NB4 (cell line): ENCODE data around the gene NR6A1.

ENCODE experiments used
- DNase-seq: peaks from one replicate; pipeline ENCODE4 v3.0.0; 2010; ENCODE audit warnings: low read depth
- H3K4me3 ChIP-seq: one replicate; pipeline ENCODE4 v1.5.1; 2011; ENCODE audit warnings: mild to moderate bottlenecking, low read depth, low read length, moderate library complexity
- MYC ChIP-seq: IDR thresholded peaks from 2 replicates; pipeline ENCODE4 v1.6.1; 2011; ENCODE audit warnings: low read depth, low read length
- POLR2A ChIP-seq: IDR thresholded peaks from 2 replicates; pipeline ENCODE4 v1.6.1; 2011; ENCODE audit warnings: mild to moderate bottlenecking; ENCODE audit not compliant: insufficient read length; ENCODE audit errors: extremely low read depth
- TF ChIP-seq, protein P1 (sequence below): IDR thresholded peaks from 2 replicates; pipeline ENCODE4 v1.6.1; 2011; ENCODE audit warnings: low read depth, low read length
- TF ChIP-seq, protein P2 (sequence below): IDR thresholded peaks from one replicate; pipeline ENCODE4 v1.5.1; 2012; ENCODE audit warnings: low read depth, low read length

NR6A1 gene

DNA sequence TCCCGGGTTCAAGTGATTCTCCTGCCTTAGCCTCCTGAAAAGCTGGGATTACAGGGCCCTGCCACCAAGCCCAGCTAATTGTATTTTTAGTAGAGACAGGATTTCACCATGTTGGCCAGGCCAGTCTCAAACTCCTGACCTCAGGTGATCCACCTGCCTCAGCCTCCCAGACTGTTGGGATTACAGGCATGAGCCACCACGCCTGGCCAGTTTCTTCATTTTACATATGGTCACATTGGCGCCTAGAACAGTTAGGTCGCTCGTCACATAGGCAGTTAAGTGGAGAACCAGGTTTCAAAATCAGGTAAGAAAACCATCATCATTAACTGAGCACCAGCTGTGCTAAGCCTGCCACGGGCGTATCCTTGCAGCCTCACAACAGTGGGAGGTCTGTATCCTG lies 41.9 kb upstream of the NR6A1 start:
- no peak for DNase-seq
- no peak overlapping the region for H3K4me3 ChIP-seq
- TF ChIP-seq, protein P1, sequence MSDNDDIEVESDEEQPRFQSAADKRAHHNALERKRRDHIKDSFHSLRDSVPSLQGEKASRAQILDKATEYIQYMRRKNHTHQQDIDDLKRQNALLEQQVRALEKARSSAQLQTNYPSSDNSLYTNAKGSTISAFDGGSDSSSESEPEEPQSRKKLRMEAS: no peak
- TF ChIP-seq POLR2A (no peak), MYC (no peak)
- TF ChIP-seq, protein P2, sequence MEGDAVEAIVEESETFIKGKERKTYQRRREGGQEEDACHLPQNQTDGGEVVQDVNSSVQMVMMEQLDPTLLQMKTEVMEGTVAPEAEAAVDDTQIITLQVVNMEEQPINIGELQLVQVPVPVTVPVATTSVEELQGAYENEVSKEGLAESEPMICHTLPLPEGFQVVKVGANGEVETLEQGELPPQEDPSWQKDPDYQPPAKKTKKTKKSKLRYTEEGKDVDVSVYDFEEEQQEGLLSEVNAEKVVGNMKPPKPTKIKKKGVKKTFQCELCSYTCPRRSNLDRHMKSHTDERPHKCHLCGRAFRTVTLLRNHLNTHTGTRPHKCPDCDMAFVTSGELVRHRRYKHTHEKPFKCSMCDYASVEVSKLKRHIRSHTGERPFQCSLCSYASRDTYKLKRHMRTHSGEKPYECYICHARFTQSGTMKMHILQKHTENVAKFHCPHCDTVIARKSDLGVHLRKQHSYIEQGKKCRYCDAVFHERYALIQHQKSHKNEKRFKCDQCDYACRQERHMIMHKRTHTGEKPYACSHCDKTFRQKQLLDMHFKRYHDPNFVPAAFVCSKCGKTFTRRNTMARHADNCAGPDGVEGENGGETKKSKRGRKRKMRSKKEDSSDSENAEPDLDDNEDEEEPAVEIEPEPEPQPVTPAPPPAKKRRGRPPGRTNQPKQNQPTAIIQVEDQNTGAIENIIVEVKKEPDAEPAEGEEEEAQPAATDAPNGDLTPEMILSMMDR: no peak

DNA sequence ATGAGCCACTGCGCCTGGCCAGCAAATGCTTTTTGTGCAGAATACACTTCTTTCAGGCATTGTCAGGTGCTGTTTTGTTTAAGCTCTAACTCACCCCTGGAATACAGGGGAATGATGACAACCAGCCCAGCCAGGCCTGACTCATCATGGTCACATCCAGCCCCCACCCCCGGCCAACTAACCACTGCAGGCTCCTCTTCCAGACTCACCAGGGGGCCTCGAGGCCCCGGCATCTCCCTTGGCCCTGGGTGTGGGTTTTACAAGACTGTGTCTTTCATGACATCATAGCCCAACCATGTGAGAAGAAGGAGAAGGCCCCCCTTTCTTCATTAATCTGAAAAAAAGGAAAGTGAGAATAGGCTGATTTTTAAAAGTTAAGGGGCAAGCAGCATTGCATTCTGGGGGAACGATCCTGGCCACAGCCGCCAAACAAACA lies 41.3 kb upstream of the NR6A1 start:
- peak; percentile 96 for DNase-seq
- no peak overlapping the region for H3K4me3 ChIP-seq
- TF ChIP-seq MYC: no peak
- TF ChIP-seq, protein P1: peak; percentile 10; the same call in 1 of the 2 replicates

DNA sequence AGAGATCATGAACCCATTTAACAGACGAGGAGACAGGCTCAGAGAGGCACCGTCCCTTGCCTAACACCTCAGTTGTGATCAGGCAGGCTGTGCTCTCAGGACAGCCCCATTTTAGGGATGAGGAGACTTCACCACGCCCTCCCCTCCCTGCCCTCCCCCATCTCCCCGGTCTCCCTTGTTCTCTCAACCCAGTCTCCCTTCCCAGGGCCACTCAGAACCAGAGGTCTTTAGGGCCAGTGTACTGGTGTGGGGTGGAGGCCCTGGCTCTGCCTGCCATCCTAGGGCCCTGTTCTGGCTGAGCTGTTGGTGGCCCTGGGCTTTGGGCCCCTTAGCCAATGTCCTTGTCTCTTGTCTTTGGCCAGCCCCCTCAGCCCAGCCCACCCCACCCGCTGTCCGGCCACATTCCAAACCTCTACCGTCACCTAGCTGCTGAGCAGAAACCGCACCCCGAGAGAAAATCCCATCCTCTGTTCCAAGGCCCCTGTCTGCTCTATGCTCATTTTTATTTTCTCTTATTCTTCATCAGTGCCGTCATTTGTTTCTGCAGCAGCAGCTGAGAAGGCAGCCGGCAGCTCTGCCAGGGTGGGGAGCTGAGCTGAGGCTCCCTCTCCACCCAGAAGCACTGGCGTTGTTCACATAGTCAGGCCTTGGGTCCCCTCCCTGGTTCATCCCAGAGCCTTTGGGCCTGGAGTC lies 39.7 kb upstream of the NR6A1 start:
- no peak for DNase-seq
- H3K4me3 ChIP-seq: no peak overlapping the region
- TF ChIP-seq POLR2A: no peak
- no peak for TF ChIP-seq MYC
- TF ChIP-seq, protein P2: no peak
- TF ChIP-seq, protein P1: no peak

DNA sequence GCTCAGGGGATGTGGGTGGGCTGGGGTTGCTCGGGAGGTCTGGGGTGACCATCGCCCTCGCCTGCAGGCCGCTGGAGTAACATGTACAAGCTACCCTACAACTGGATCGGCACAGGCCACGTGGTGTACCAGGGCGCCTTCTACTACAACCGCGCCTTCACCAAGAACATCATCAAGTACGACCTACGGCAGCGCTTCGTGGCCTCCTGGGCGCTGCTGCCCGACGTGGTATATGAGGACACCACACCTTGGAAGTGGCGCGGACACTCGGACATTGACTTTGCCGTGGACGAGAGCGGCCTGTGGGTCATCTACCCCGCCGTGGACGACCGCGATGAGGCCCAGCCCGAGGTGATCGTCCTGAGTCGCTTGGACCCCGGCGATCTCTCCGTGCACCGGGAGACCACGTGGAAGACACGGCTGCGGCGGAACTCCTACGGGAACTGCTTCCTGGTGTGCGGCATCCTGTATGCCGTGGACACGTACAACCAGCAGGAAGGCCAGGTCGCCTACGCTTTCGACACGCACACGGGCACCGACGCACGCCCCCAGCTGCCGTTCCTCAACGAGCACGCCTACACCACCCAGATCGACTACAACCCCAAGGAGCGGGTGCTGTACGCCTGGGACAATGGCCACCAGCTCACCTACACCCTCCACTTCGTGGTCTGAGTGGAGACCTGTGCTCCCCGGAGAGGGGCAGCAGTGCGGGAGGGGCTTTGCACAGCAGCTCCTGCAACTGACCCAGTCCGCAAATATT lies 38.8 kb upstream of the NR6A1 start:
- TF ChIP-seq POLR2A (no peak), MYC (no peak)
- TF ChIP-seq, protein P1: no peak
- TF ChIP-seq, protein P2: no peak
- H3K4me3 ChIP-seq: no peak overlapping the region
- DNase-seq: no peak

DNA sequence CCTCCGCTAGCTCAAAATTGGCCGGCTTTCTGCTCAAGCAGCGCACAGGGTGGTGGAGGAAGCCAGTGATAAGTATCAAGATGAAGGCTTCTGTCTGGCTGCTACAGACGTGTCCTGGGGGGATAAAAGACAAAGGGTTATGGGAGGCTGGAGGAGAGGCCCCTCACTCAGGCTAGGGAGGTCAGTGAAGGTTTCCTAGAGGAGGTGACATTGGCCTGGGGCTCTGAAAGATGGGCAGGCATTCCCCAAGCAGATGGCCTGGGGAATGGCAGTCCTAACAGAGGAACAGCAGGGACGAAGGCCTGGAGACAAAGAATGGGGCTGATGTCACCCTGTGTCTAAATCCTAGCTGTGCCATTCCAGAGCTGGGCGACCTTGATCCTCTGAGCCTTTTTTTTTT lies 38.1 kb upstream of the NR6A1 start:
- DNase-seq: no peak
- no peak overlapping the region for H3K4me3 ChIP-seq
- TF ChIP-seq MYC (no peak), POLR2A (no peak)
- TF ChIP-seq, protein P2: no peak
- TF ChIP-seq, protein P1: no peak
